NCI-H1417 treated with DMSO at 0.1 percent for 48 hours (cell line): ENCODE data around the gene CIB2.

Experiments used
- DNase-seq: peaks from one replicate; lab custom pipeline; 2025; lab: John Stamatoyannopoulos, UW

Gene CIB2

GRCh38 chr15:78065973-78066946, 65.0 kb downstream of the CIB2 start:
- no peak for DNase-seq

- DNase-seq = no peak
Observed at GRCh38 chr15:78065284-78065872, 65.9 kb downstream of the CIB2 start.

- DNase-seq = no peak
Observed at GRCh38 chr15:78064544-78064943, 66.7 kb downstream of the CIB2 start.

GRCh38 chr15:78063970-78064385, 67.3 kb downstream of the CIB2 start:
- no peak for DNase-seq

- no peak for DNase-seq
Observed at GRCh38 chr15:78063217-78063616, 68.0 kb downstream of the CIB2 start.

GRCh38 chr15:78061963-78062427, 69.2 kb downstream of the CIB2 start:
- DNase-seq = no peak

- no peak for DNase-seq
Observed at GRCh38 chr15:78060232-78060631, 71.0 kb downstream of the CIB2 start.

GRCh38 chr15:78059110-78059839, 72.0 kb downstream of the CIB2 start:
- no peak for DNase-seq

GRCh38 chr15:78058401-78058935, 72.8 kb downstream of the CIB2 start:
- DNase-seq = no peak

GRCh38 chr15:78057803-78058202, 73.4 kb downstream of the CIB2 start:
- no peak for DNase-seq

- DNase-seq = no peak
Observed at GRCh38 chr15:78056714-78057269, 74.5 kb downstream of the CIB2 start.

- DNase-seq = no peak
Observed at GRCh38 chr15:78055919-78056713, 75.1 kb downstream of the CIB2 start.

- no peak for DNase-seq
Observed at GRCh38 chr15:78054966-78055365, 76.3 kb downstream of the CIB2 start.
